ENCODE measurements around the gene GRHL1.
"Not testable (repeated sequence)": the region's sequence is repeated elsewhere in the genome, so short reads cannot be mapped to it uniquely, and the experiment has no call there.

GRHL1 gene

DNA sequence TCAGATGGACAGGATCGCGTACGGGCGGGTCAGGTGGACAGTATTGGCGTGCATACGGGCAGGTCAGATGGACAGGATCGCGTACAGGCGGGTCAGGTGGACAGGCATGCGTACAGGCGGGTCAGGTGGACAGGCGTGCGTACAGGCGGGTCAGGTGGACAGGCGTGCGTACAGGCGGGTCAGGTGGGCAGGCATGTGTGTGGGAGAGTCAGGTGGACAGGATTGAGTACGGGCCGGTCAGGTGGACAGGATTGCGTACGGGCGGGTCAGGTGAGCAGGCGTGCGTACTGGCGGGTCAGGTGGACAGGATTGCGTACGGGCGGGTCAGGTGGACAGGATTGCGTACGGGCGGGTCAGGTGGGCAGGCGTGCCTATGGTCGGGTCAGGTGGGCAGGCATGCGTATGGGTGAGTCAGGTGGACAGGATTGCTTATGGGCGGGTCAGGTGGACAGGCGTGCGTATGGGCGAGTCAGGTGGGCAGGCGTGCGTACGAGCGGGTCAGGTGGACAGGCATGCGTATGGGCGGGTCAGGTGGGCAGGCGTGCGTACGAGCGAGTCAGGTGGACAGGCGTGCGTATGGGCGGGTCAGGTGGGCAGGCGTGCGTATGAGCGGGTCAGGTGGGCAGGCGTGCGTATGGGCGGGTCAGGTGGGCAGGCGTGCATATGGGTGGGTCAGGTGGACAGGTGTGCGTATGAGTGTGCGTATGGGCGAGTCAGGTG lies 60.3 kb downstream of the GRHL1 start:
- H3K4me1 ChIP-seq (ENCODE audit: insufficient read depth, low read length); H3K9ac ChIP-seq (ENCODE audit: low read depth, low read length); H3K36me3 ChIP-seq (ENCODE audit: insufficient read depth, low read length); H3K9me3 ChIP-seq (ENCODE audit: control insufficient read depth, insufficient read depth, low read length): not testable (repeated sequence)

DNA sequence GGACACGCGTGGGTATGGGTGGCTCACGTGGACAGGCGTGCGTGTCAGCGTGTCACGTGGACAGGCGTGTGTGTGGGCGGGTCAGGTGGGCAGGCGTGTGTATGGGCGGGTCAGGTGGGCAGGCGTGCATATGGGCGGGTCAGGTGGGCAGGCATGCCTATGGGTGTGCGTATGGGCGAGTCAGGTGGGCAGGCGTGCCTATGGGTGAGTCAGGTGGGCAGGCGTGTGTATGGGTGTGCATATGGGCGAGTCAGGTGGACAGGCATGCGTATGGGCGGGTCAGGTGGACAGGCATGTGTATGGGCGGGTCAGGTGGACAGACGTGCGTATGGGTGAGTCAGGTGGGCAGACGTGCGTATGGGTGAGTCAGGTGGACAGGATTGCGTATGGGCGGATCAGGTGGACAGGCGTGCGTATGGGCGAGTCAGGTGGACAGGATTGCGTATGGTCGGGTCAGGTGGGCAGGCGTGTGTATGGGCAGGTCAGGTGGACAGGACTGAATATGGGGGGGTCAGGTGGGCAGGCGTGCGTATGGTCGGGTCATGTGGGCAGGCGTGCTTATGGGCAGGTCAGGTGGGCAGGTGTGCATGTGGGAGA lies 61.0 kb downstream of the GRHL1 start:
- not testable (repeated sequence) for H3K36me3 ChIP-seq (ENCODE audit: insufficient read depth, low read length); H3K9ac ChIP-seq (ENCODE audit: low read depth, low read length); H3K9me3 ChIP-seq (ENCODE audit: control insufficient read depth, insufficient read depth, low read length); H3K4me1 ChIP-seq (ENCODE audit: insufficient read depth, low read length)

DNA sequence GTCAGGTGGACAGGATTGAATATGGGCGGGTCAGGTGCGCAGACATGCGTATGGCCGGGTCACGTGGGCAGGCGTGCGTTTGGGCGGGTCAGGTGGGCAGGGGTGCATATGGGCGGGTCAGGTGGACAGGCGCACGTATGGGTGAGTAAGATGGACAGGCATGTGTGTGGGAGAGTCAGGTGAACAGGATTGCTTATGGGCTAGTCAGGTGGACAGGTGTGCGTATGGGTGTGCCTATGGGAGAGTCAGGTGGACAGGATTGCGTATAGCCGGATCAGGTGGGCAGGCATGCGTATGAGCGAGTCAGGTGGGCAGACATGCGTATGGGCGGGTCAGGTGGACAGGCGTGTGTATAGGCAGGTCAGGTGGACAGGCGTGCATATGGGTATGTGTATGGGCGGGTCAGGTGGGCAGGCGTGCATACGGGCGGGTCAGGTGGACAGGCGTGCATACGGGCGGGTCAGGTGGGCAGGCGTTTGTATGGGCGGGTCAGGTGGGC lies 61.5 kb downstream of the GRHL1 start:
- Histone ChIP-seq H3K4me1 (ENCODE audit: insufficient read depth, low read length) (no peaks in the 10 kb centered on the region), H3K9me3 (ENCODE audit: control insufficient read depth, insufficient read depth, low read length) (no peaks in the 10 kb centered on the region), H3K36me3 (ENCODE audit: insufficient read depth, low read length) (no peaks in the 10 kb centered on the region), H3K9ac (ENCODE audit: low read depth, low read length) (no peak overlapping the region)

DNA sequence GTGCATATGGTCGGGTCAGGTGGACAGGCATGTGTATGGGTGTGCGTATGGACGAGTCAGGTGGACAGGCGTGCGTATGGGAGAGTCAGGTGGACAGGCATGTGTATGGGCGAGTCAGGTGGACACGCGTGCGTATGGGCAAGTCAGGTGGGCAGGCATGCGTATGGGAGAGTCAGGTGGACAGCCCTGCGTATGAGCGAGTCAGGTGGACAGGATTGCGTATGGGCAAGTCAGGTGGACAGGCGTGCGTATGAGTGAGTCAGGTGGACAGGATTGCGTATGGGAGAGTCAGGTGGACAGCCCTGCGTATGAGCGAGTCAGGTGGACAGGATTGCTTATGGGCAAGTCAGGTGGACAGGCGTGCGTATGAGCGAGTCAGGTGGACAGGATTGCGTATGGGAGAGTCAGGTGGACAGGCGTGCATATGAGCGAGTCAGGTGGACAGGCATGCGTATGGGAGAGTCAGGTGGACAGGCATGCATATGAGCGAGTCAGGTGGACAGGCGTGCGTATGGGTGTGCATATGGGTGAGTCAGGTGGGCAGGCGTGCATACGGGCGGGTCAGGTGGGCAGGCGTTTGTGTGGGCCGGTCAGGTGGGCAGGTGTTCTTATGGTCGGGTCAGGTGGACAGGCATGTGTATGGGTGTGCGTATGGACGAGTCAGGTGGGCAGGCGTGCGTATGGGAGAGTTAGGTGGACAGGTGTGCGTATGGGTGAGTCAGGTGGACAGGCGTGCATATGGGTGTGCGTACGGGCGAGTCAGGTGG lies 62.3 kb downstream of the GRHL1 start:
- H3K9me3 ChIP-seq (ENCODE audit: control insufficient read depth, insufficient read depth, low read length); H3K9ac ChIP-seq (ENCODE audit: low read depth, low read length); H3K4me1 ChIP-seq (ENCODE audit: insufficient read depth, low read length); H3K36me3 ChIP-seq (ENCODE audit: insufficient read depth, low read length): not testable (repeated sequence)

DNA sequence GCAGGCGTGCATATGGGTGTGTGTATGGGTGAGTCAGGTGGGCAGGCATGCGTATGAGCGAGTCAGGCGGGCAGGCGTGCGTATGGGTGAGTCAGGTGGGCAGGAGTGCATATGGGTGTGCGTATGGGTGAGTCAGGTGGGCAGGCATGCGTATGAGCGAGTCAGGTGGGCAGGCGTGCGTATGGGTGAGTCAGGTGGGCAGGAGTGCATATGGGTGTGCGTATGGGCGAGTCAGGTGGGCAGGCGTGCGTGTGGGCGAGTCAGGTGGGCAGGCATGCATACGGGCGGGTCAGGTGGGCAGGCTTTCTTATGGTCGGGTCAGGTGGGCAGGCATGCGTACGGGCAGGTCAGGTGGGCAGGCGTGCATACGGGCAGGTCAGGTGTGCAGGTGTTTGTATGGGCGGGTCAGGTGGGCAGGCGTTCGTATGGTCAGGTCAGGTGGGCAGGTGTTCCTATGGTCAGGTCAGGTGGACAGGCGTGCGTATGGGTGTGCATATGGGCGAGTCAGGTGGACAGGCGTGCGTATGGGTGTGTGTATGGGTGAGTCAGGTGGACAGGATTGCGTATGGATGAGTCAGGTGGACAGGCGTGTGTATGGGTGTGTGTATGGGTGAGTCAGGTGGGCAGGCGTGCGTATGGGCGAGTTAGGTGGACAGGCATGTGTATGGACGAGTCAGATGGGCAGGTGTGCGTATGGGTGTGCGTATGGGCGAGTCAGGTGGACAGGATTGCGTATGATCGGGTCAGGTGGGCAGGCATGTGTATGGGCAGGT lies 63.1 kb downstream of the GRHL1 start:
- Histone ChIP-seq H3K9ac (ENCODE audit: low read depth, low read length) (no peak overlapping the region), H3K36me3 (ENCODE audit: insufficient read depth, low read length) (no peaks in the 10 kb centered on the region), H3K9me3 (ENCODE audit: control insufficient read depth, insufficient read depth, low read length) (no peaks in the 10 kb centered on the region), H3K4me1 (ENCODE audit: insufficient read depth, low read length) (no peaks in the 10 kb centered on the region)

DNA sequence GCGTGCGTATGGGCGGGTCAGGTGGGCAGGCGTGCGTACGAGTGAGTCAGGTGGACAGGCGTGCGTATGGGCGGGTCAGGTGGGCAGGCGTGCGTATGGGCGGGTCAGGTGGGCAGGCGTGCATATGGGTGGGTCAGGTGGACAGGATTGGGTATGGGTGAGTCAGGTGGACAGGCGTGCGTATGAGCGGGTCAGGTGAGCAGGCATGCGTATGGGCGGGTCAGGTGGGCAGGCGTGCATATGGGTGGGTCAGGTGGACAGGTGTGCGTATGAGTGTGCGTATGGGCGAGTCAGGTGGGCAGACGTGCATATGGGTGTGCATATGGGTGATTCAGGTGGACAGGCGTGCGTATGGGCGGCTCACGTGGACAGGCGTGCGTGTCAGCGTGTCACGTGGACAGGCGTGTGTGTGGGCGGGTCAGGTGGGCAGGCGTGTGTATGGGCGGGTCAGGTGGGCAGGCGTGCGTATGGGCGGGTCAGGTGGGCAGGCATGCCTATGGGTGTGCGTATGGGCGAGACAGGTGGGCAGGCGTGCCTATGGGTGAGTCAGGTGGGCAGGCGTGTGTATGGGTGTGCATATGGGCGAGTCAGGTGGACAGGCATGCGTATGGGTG lies 64.0 kb downstream of the GRHL1 start:
- H3K4me1 ChIP-seq (ENCODE audit: insufficient read depth, low read length); H3K36me3 ChIP-seq (ENCODE audit: insufficient read depth, low read length); H3K9ac ChIP-seq (ENCODE audit: low read depth, low read length); H3K9me3 ChIP-seq (ENCODE audit: control insufficient read depth, insufficient read depth, low read length): not testable (repeated sequence)

DNA sequence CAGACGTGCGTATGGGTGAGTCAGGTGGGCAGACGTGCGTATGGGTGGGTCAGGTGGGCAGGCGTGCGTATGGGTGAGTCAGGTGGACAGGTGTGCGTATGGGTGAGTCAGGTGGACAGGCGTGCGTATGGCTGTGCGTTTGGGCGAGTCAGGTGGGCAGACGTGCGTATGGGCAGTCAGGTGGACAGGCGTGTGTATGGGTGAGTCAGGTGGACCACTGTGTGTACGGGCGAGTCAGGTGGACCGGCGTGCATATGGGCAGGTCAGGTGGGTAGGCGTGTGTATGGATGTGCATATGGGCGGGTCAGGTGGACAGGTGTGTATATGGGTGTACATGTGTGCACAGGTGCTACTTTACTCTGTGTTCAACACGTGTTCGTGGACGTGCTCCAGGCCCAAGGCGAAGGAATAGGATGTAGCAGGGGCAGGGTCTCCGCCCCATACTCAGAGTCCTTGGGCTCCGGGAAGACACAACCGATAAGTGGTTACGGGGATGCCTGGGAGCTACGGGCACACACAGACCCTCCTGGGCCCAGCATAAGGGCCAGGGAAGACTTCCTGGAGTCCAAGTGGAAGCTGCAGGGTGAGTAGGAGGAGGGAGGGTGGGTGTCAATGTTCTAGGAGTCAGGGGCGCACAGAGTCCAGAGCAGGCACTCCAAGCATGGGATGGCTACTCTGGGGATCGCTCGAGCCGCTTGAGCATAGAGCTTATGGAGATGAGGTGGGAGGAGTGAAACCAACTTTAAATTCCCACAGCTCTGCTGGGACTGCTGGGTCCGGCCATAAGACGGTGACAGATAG lies 64.7 kb downstream of the GRHL1 start:
- Histone ChIP-seq H3K4me1 (ENCODE audit: insufficient read depth, low read length) (no peaks in the 10 kb centered on the region), H3K9me3 (ENCODE audit: control insufficient read depth, insufficient read depth, low read length) (no peaks in the 10 kb centered on the region), H3K9ac (ENCODE audit: low read depth, low read length) (no peak overlapping the region), H3K36me3 (ENCODE audit: insufficient read depth, low read length) (no peaks in the 10 kb centered on the region)

DNA sequence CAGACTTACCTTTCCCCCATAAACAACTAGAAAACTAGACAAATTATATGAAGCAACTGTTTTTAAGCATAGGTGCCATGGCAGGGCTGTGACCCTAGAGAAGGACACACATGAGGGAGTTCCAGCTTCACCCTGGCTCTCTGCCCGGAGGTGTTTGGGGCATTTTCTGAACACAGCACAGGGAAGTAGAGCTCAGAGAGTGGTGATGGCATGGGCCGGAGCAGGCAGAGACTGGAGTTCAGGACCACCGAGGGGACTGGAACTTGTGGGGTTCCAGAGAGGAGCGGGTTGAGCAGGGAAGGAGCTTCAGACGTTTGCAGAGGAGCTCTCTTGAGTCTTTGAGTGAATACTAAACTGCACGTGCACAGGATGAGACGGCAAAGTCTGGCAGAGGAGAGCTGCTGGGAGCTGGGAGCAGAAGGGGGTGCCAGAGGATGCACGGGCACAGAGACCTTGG lies 65.3 kb downstream of the GRHL1 start:
- no peaks in the 10 kb centered on the region for H3K36me3 ChIP-seq (ENCODE audit: insufficient read depth, low read length)
- H3K9ac ChIP-seq (ENCODE audit: low read depth, low read length) = no peak overlapping the region
- H3K4me1 ChIP-seq (ENCODE audit: insufficient read depth, low read length) = no peaks in the 10 kb centered on the region
- H3K9me3 ChIP-seq (ENCODE audit: control insufficient read depth, insufficient read depth, low read length) = no peaks in the 10 kb centered on the region

DNA sequence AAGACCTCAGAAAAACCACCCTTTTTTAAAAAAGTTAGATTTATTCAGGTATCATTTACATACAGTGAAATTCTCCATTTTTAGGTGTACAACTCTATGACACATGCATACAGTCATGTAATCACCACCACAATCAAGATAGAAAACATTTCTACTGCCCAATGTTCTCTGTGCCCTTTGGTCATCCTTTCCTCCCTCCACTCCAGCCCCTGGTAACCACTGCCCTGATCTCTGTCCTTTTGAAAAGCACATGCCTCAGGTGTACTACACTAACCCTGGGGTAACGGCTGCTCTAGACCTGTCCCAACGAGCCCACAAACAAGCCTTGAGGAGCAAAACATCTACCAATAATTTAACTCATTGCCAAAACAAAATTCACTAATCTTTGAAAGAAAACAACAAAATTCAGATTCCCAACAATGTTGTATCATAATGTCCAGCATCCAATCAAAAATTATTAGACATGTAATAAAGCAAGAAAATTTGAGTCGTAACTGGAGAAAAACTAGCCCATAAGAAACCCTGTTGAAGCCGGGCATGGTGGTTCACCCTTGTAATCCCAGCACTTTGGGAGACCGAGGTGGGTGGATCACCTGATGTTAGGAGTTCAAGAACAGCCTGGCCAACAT lies 65.9 kb downstream of the GRHL1 start:
- H3K9me3 ChIP-seq (ENCODE audit: control insufficient read depth, insufficient read depth, low read length) = no peaks in the 10 kb centered on the region
- no peaks in the 10 kb centered on the region for H3K36me3 ChIP-seq (ENCODE audit: insufficient read depth, low read length)
- no peaks in the 10 kb centered on the region for H3K4me1 ChIP-seq (ENCODE audit: insufficient read depth, low read length)
- H3K9ac ChIP-seq (ENCODE audit: low read depth, low read length) = no peak overlapping the region

DNA sequence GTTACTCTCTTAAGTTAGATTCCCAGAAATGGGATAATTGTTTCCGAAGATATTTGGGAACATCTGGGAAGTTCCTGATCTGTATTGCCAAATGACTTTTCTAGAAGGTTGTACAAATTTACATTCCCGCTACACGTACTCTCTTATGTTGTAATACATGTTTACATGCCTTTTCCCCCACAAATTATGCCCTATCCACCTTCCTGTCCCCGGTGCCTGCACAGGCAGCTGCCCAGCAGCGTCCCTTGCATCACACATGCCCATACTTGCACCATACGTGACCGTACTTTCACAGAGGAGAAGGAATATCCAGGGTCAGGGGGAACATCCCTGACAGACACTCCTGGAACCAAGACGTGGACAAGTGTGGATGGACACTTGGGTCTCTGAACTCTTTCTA lies 67.7 kb downstream of the GRHL1 start:
- Histone ChIP-seq H3K9me3 (ENCODE audit: control insufficient read depth, insufficient read depth, low read length) (no peaks in the 10 kb centered on the region), H3K4me1 (ENCODE audit: insufficient read depth, low read length) (no peaks in the 10 kb centered on the region), H3K36me3 (ENCODE audit: insufficient read depth, low read length) (no peaks in the 10 kb centered on the region), H3K9ac (ENCODE audit: low read depth, low read length) (no peak overlapping the region)

DNA sequence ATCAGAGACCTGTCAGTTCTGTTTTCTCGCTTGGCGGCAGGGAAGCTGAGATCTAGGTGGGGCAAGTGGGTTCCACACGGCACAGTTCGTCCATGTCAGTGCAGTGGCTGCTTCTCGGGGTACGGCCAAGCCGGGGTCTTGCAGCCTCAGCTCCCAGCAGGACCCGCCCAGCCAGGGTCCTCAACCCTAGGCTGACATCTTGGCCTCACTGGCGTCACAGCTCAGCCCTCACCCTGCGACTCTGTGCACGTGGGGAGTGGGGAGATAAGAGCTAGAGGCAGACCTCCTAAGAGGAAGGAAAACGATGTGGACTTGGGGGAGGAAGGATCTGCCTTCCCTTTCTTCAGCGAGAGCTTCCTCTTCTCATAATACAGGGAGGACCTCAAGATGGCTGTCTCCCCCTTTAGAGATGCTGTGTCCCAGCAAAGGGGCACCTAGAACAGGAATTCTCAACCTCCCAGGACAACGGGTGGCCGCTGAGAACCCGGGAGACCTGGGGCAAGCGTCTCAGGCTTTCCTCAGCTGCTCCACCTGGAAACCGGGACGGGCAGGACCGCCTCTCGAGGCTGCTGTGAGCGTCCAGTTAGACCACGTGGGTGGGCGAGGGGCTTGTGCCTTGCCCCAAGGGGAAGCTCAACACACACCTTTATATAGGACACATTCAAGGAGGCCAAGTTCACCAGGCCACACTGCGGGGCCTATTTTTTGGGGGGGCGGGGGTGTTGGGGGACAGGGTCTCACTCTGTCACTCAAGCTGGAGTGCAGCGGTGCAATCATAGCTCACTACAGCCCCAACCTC lies 68.3 kb downstream of the GRHL1 start:
- Histone ChIP-seq H3K4me1 (ENCODE audit: insufficient read depth, low read length) (no peaks in the 10 kb centered on the region), H3K9me3 (ENCODE audit: control insufficient read depth, insufficient read depth, low read length) (no peaks in the 10 kb centered on the region), H3K9ac (ENCODE audit: low read depth, low read length) (no peak overlapping the region), H3K36me3 (ENCODE audit: insufficient read depth, low read length) (no peaks in the 10 kb centered on the region)

DNA sequence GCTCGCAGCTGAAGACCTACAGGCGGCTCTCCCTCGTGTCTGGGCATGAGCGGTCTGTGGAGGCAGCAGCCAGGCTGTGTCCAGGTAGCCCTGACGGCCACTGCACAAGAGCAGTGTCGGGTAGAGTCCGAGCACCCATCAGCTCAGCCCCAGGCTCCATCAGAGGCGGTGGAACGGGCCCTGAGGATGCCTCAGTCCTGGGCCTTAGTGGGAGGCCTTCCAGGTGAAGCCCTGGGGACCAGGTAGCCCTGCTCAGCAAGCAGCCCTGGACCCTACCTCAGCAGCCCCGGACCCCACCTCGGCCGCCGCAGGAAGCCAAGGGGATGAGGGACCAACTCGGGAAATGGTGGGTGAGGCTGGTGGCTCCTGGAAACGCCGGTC lies 70.5 kb downstream of the GRHL1 start:
- Histone ChIP-seq H3K4me1 (ENCODE audit: insufficient read depth, low read length) (no peaks in the 10 kb centered on the region), H3K9me3 (ENCODE audit: control insufficient read depth, insufficient read depth, low read length) (no peaks in the 10 kb centered on the region), H3K9ac (ENCODE audit: low read depth, low read length) (no peak overlapping the region), H3K36me3 (ENCODE audit: insufficient read depth, low read length) (no peaks in the 10 kb centered on the region)

All from ES-I3 (cell line).